ENCODE data around the gene ABCD1. TPM values are rescaled to one million over a fixed set of nuclear protein-coding genes. Genes with fewer than 3 reads are reported as not detected.

Gene ABCD1
- total RNA-seq, 1 experiment from 2014 or later = 1.9 TPM

DNA sequence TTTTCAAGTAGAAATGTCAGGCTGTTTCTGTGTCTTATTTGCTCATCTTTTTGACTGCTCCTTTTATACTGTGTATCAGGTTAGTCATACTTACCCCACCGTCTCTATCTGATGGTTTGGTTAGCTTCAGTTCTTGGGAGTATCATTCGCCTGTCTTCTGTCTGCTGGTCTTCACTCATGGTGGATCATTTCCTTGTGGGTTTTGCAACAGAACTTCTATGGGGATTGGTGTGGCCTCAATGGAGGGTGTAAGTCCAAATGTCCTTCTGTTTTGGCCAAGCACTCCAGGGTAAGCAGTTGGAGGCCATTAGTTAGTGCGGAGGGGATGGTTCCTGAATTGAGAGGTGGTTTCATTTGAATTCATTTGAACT, 7.2 kb downstream of the ABCD1 start:
- H3K9ac ChIP-seq (ENCODE audit: low read length) = no peak overlapping the region
- no peak for DNase-seq
- H3K79me2 ChIP-seq (ENCODE audit: low read length) = no peaks in the 10 kb centered on the region
- no peaks in the 10 kb centered on the region for H3K9me3 ChIP-seq (ENCODE audit: low read length)
- no peaks in the 10 kb centered on the region for H4K20me1 ChIP-seq (ENCODE audit: insufficient read depth, low read depth, low read length)
- H3K27me3 ChIP-seq (ENCODE audit: low read length) = no peaks in the 10 kb centered on the region
- no peak overlapping the region for H3K4me3 ChIP-seq (ENCODE audit: low read length)
- H3K4me2 ChIP-seq (ENCODE audit: low read depth, low read length, poor library complexity, severe bottlenecking) = no peak overlapping the region
- no peak overlapping the region for H2AFZ ChIP-seq (ENCODE audit: low read length)
- no peaks in the 10 kb centered on the region for H3K9me2 ChIP-seq (replicated peaks; ENCODE audit: insufficient read depth, low read length)
- no peaks in the 10 kb centered on the region for H3K36me3 ChIP-seq (ENCODE audit: insufficient read depth, low read length)
- peaks cover 26% of the 10 kb centered on the region for H3K4me1 ChIP-seq (ENCODE audit: low read length)
- no peak overlapping the region for H3K27ac ChIP-seq (ENCODE audit: low read length)

DNA sequence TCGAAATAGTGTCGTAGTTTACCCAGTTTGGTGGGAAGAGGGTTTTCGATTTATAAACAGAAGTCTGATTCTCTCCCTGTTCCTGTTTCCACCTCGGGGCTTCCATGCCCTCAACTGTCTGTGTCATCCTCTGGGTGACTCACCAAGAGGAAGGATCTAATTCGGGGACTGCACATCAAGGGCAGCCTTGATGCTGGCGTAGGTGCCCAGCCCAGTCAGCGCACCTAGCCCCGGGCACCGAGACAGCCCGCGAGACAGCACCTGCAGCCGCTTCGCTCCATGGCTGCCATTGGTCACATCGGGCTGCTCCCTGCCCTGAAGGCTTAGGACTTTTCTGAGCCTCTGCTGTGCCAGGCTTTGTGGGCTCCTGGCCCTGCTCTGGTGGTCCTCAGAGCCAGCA, 7.7 kb downstream of the ABCD1 start:
- no peaks in the 10 kb centered on the region for H3K27me3 ChIP-seq (ENCODE audit: low read length)
- H3K9me3 ChIP-seq (ENCODE audit: low read length) = no peaks in the 10 kb centered on the region
- H3K4me3 ChIP-seq (ENCODE audit: low read length) = no peak overlapping the region
- no peaks in the 10 kb centered on the region for H3K79me2 ChIP-seq (ENCODE audit: low read length)
- H3K27ac ChIP-seq (ENCODE audit: low read length) = no peak overlapping the region
- no peak overlapping the region for H2AFZ ChIP-seq (ENCODE audit: low read length)
- H3K36me3 ChIP-seq (ENCODE audit: insufficient read depth, low read length) = no peaks in the 10 kb centered on the region
- no peak overlapping the region for H3K4me2 ChIP-seq (ENCODE audit: low read depth, low read length, poor library complexity, severe bottlenecking)
- H4K20me1 ChIP-seq (ENCODE audit: insufficient read depth, low read depth, low read length) = no peaks in the 10 kb centered on the region
- H3K4me1 ChIP-seq (ENCODE audit: low read length) = peaks cover 20% of the 10 kb centered on the region
- H3K9ac ChIP-seq (ENCODE audit: low read length) = no peak overlapping the region
- no peaks in the 10 kb centered on the region for H3K9me2 ChIP-seq (replicated peaks; ENCODE audit: insufficient read depth, low read length)
- no peak for DNase-seq

DNA sequence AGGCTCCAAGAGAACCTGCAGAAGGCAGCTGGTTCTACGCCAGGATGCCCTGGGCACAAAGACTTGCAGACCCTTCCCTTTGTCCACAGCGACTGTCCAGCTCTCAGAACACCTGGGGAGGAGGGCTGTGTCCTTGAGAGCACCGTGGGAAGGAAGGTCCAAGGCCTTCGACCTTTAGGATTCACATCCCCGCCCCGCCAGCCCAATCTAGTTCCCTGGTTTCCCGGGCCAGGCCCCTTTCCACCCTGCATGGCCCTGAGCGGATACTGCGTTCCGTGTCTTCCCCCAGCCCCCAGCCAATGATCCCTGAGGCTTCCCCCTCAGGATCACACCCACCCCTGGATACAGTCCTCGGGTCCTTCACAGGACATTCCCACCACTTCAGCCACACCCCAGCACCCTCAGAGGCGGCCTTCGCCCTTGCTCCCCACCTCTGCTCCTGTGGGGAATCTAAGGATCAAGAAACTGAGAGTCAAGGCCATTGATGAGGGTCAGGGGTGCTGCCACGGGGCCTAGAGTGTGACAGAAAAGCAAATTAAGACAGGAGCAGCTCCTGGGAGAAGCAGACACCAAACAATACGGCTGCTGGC, 9.1 kb downstream of the ABCD1 start:
- no peaks in the 10 kb centered on the region for H3K27me3 ChIP-seq (ENCODE audit: low read length)
- no peaks in the 10 kb centered on the region for H3K9me3 ChIP-seq (ENCODE audit: low read length)
- no peak for DNase-seq
- H3K36me3 ChIP-seq (ENCODE audit: insufficient read depth, low read length) = no peaks in the 10 kb centered on the region
- no peaks in the 10 kb centered on the region for H3K9me2 ChIP-seq (replicated peaks; ENCODE audit: insufficient read depth, low read length)
- no peak overlapping the region for H3K9ac ChIP-seq (ENCODE audit: low read length)
- no peaks in the 10 kb centered on the region for H4K20me1 ChIP-seq (ENCODE audit: insufficient read depth, low read depth, low read length)
- H3K27ac ChIP-seq (ENCODE audit: low read length) = no peak overlapping the region
- no peak overlapping the region for H3K4me3 ChIP-seq (ENCODE audit: low read length)
- no peaks in the 10 kb centered on the region for H3K79me2 ChIP-seq (ENCODE audit: low read length)
- H3K4me2 ChIP-seq (ENCODE audit: low read depth, low read length, poor library complexity, severe bottlenecking) = no peak overlapping the region
- H3K4me1 ChIP-seq (ENCODE audit: low read length) = peaks cover 14% of the 10 kb centered on the region
- no peak overlapping the region for H2AFZ ChIP-seq (ENCODE audit: low read length)

DNA sequence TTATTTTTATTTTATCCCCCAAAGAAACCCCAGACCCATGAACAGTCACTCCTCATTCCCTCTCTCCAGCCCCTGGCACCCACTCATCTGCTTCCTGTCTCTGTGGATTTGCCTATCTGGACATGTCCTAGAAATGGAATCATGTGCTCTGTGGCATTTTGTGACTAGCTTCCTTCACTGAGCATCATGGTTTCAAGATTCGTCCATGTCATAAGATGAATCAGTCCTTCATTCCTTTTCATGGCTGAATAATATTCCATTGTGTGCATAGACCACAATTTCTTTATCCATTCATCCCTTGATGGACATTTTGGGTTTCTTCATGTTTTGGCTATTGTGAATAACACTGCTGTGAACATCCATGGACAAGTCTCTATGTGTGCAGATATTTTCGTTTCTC, 10.2 kb downstream of the ABCD1 start:
- Histone ChIP-seq H3K27ac (ENCODE audit: low read length) (no peak overlapping the region), H3K4me2 (ENCODE audit: low read depth, low read length, poor library complexity, severe bottlenecking) (no peak overlapping the region), H3K4me1 (ENCODE audit: low read length) (peaks cover 14% of the 10 kb centered on the region), H3K9ac (ENCODE audit: low read length) (no peak overlapping the region), H2AFZ (ENCODE audit: low read length) (no peak overlapping the region), H3K4me3 (ENCODE audit: low read length) (no peak overlapping the region), H3K9me2 (replicated peaks; ENCODE audit: insufficient read depth, low read length) (no peaks in the 10 kb centered on the region), H3K79me2 (ENCODE audit: low read length) (no peaks in the 10 kb centered on the region), H4K20me1 (ENCODE audit: insufficient read depth, low read depth, low read length) (no peaks in the 10 kb centered on the region), H3K9me3 (ENCODE audit: low read length) (no peaks in the 10 kb centered on the region), H3K27me3 (ENCODE audit: low read length) (no peaks in the 10 kb centered on the region), H3K36me3 (ENCODE audit: insufficient read depth, low read length) (no peaks in the 10 kb centered on the region)
- no peak for DNase-seq

DNA sequence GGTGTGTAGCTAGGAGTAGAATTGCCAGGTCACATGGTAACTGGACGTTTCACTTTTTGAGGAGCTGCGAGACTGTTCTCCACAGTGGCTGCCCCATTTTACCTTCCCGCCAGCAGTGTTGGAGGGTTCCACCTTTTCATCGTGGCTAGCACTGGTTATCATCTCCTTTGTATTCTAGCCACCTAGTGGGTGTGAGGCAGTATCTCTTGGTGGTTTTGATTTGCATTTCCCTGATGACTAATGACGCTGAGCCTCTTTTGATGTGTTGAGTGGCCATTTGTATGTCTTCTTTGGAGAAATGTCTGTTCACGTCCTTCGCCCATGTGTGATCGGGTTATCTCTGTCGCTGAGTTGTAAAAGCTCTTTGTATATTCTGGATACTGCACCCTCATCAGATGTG, 10.6 kb downstream of the ABCD1 start:
- no peaks in the 10 kb centered on the region for H3K9me3 ChIP-seq (ENCODE audit: low read length)
- H3K4me2 ChIP-seq (ENCODE audit: low read depth, low read length, poor library complexity, severe bottlenecking) = peak overlapping the region; percentile 57
- H2AFZ ChIP-seq (ENCODE audit: low read length) = 0 out of 2 replicates have a peak overlapping the region, but pooled peaks have one; percentile 3
- H3K27ac ChIP-seq (ENCODE audit: low read length) = peak overlapping the region; percentile 30; the same call in 1 of the 2 replicates
- H3K36me3 ChIP-seq (ENCODE audit: insufficient read depth, low read length) = no peaks in the 10 kb centered on the region
- peaks cover 14% of the 10 kb centered on the region for H3K4me1 ChIP-seq (ENCODE audit: low read length)
- H3K27me3 ChIP-seq (ENCODE audit: low read length) = no peaks in the 10 kb centered on the region
- no peaks in the 10 kb centered on the region for H3K9me2 ChIP-seq (replicated peaks; ENCODE audit: insufficient read depth, low read length)
- no peaks in the 10 kb centered on the region for H3K79me2 ChIP-seq (ENCODE audit: low read length)
- H3K4me3 ChIP-seq (ENCODE audit: low read length) = peak overlapping the region; percentile 2; the same call in 1 of the 2 replicates
- no peaks in the 10 kb centered on the region for H4K20me1 ChIP-seq (ENCODE audit: insufficient read depth, low read depth, low read length)
- no peak overlapping the region for H3K9ac ChIP-seq (ENCODE audit: low read length)
- DNase-seq = peak; percentile 87

DNA sequence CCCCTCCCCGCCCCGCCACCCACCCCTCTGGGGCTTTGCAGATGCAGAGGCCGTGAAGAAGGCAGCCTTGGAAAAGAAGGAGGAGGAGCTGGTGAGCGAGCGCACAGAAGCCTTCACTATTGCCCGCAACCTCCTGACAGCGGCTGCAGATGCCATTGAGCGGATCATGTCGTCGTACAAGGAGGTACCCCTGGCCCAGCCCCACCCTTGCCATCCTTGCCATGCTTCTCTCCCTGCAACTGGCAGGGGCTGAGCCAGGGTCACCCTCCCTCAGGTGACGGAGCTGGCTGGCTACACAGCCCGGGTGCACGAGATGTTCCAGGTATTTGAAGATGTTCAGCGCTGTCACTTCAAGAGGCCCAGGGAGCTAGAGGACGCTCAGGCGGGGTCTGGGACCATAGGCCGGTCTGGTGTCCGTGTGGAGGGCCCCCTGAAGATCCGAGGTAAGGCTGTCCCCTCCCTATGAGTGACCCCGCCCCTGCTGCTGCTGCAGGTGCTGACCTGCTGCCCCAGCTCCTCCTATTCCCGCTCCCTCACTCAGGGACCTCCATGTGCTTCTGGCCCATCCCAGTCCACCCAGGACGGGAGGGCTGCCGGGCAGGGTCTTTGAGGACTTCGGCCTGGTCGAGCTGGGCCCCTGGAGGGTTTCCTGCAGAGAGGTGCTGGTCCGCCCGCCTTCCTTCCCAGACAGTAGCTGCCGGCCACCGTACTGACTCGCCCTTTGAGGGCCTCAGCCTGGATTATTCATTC, 11.6 kb downstream of the ABCD1 start:
- H2AFZ ChIP-seq (ENCODE audit: low read length) = no peak overlapping the region

DNA sequence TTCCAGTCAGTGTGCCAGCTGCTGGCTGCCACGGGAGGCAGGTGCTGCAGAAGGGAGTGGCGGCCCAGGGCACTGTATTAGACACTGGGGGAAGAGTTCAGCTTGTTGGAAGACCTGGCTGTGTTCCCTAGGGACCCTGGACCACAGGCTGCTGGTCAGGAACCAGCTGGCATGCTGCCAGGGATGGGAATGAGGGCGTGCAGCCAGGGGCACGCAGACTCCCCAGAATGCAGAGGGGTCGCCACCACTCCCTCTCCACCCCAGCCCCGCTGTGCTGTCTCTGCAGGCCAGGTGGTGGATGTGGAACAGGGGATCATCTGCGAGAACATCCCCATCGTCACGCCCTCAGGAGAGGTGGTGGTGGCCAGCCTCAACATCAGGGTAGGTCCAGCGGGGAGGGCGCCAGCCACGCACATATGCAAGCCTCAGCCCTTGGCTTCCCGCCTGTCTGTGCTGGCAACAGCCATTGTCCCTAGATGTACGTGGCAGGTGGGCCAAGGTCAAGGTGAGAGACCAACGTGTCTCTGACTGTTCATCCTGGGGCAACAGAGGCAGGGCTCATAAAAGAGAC, 12.3 kb downstream of the ABCD1 start:
- Histone ChIP-seq H4K20me1 (ENCODE audit: insufficient read depth, low read depth, low read length) (no peaks in the 10 kb centered on the region), H3K36me3 (ENCODE audit: insufficient read depth, low read length) (no peaks in the 10 kb centered on the region), H3K4me3 (ENCODE audit: low read length) (no peak overlapping the region), H3K9me2 (replicated peaks; ENCODE audit: insufficient read depth, low read length) (no peaks in the 10 kb centered on the region), H3K79me2 (ENCODE audit: low read length) (no peaks in the 10 kb centered on the region), H3K4me2 (ENCODE audit: low read depth, low read length, poor library complexity, severe bottlenecking) (no peak overlapping the region), H2AFZ (ENCODE audit: low read length) (no peak overlapping the region), H3K27ac (ENCODE audit: low read length) (no peak overlapping the region), H3K9me3 (ENCODE audit: low read length) (no peaks in the 10 kb centered on the region), H3K4me1 (ENCODE audit: low read length) (peaks cover 14% of the 10 kb centered on the region), H3K27me3 (ENCODE audit: low read length) (no peaks in the 10 kb centered on the region), H3K9ac (ENCODE audit: low read length) (no peak overlapping the region)
- DNase-seq = no peak

More for the DNA sequence above, 11.6 kb downstream of the ABCD1 start:
- no peaks in the 10 kb centered on the region for H3K9me3 ChIP-seq (ENCODE audit: low read length)
- no peak overlapping the region for H3K4me2 ChIP-seq (ENCODE audit: low read depth, low read length, poor library complexity, severe bottlenecking)
- H3K4me3 ChIP-seq (ENCODE audit: low read length) = no peak overlapping the region
- H3K27me3 ChIP-seq (ENCODE audit: low read length) = no peaks in the 10 kb centered on the region
- peak; percentile 7 for DNase-seq
- peaks cover 14% of the 10 kb centered on the region for H3K4me1 ChIP-seq (ENCODE audit: low read length)
- H4K20me1 ChIP-seq (ENCODE audit: insufficient read depth, low read depth, low read length) = no peaks in the 10 kb centered on the region
- no peak overlapping the region for H3K9ac ChIP-seq (ENCODE audit: low read length)
- H3K27ac ChIP-seq (ENCODE audit: low read length) = no peak overlapping the region
- no peaks in the 10 kb centered on the region for H3K9me2 ChIP-seq (replicated peaks; ENCODE audit: insufficient read depth, low read length)
- no peaks in the 10 kb centered on the region for H3K79me2 ChIP-seq (ENCODE audit: low read length)
- no peaks in the 10 kb centered on the region for H3K36me3 ChIP-seq (ENCODE audit: insufficient read depth, low read length)

DNA sequence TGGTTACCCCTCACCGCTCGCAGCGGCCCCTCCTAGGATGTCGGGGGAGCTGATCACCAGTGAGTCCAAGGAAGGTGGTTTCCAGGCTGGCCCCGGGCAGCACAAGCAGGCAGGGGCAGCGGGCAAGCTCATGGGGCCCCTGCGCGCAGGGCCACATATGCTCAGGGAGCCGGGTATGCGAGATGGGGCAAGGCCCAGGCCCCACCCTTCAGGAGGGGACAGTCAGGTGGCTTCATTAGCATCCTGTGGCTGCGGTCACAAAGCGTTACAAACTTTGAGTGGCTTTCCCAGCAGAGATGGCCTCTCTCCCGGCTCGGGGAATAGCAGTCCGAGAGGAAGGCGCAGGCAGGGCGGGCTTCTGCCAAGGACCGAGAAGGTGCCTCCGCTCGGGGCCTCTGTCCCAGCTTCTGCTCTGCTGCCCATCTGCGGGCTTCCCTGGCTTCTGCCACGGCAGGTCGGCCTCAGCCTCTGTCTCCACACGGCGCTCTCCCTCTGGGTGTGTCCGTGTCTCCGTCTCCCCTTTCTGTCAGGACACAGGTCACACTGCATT, 13.5 kb downstream of the ABCD1 start:
- no peaks in the 10 kb centered on the region for H3K36me3 ChIP-seq (ENCODE audit: insufficient read depth, low read length)
- no peak overlapping the region for H3K27ac ChIP-seq (ENCODE audit: low read length)
- H2AFZ ChIP-seq (ENCODE audit: low read length) = no peak overlapping the region
- no peaks in the 10 kb centered on the region for H3K9me2 ChIP-seq (replicated peaks; ENCODE audit: insufficient read depth, low read length)
- H3K79me2 ChIP-seq (ENCODE audit: low read length) = no peaks in the 10 kb centered on the region
- no peak overlapping the region for H3K4me3 ChIP-seq (ENCODE audit: low read length)
- H3K9ac ChIP-seq (ENCODE audit: low read length) = no peak overlapping the region
- H3K4me2 ChIP-seq (ENCODE audit: low read depth, low read length, poor library complexity, severe bottlenecking) = no peak overlapping the region
- DNase-seq = peak; percentile 22
- H3K27me3 ChIP-seq (ENCODE audit: low read length) = no peaks in the 10 kb centered on the region
- H4K20me1 ChIP-seq (ENCODE audit: insufficient read depth, low read depth, low read length) = no peaks in the 10 kb centered on the region
- H3K9me3 ChIP-seq (ENCODE audit: low read length) = no peaks in the 10 kb centered on the region
- peaks cover 23% of the 10 kb centered on the region for H3K4me1 ChIP-seq (ENCODE audit: low read length)
